AG09319 (cell line): Measurements from ENCODE around the gene RASAL3.

Source experiments
- DNase-seq: peaks from one replicate; pipeline ENCODE4 v3.0.0-alpha.2; 2010; ENCODE audit warnings: low read depth; ENCODE audit errors: extremely low read depth
- TF ChIP-seq, protein P1 (sequence below): IDR thresholded peaks from 2 replicates; pipeline ENCODE4 v1.5.1; 2011; ENCODE audit warnings: low read depth, mild to moderate bottlenecking, inconsistent platforms, low read length, moderate library complexity

The RASAL3 gene

GRCh38 chr19:15468675-15469512, 4.5 kb upstream of the RASAL3 start:
- TF ChIP-seq, protein P1, sequence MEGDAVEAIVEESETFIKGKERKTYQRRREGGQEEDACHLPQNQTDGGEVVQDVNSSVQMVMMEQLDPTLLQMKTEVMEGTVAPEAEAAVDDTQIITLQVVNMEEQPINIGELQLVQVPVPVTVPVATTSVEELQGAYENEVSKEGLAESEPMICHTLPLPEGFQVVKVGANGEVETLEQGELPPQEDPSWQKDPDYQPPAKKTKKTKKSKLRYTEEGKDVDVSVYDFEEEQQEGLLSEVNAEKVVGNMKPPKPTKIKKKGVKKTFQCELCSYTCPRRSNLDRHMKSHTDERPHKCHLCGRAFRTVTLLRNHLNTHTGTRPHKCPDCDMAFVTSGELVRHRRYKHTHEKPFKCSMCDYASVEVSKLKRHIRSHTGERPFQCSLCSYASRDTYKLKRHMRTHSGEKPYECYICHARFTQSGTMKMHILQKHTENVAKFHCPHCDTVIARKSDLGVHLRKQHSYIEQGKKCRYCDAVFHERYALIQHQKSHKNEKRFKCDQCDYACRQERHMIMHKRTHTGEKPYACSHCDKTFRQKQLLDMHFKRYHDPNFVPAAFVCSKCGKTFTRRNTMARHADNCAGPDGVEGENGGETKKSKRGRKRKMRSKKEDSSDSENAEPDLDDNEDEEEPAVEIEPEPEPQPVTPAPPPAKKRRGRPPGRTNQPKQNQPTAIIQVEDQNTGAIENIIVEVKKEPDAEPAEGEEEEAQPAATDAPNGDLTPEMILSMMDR = no peak
- DNase-seq = no peak

GRCh38 chr19:15467734-15468214, 3.4 kb upstream of the RASAL3 start:
- TF ChIP-seq, protein P1 = no peak
- no peak for DNase-seq

GRCh38 chr19:15466851-15467733, 2.7 kb upstream of the RASAL3 start:
- DNase-seq = no peak
- TF ChIP-seq, protein P1 = no peak

DNA sequence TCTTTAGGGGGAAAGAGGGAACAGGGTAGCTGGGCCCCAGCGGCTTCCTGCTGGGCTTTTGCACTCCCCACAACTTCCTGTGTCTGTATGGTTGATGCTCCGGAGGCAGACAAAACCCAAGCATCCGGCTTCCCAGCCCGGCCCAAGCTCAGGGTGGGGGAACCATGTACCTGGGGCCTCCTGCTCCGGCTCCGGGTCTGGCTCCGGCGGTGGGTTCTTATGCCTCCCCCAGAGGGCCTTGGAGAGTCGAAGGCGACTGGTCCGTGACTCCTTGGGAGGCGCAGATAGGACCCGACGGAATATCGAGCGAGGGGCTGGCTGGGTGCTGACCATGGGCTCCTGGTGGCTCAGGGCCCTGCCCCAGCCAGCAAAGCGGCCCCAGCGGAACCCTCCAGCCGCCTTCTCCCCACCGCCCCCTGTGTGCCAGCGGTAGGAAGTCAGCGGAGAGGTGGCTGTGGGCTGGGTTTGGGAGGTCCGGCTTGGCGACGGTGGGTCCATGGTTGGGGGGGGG, 428 bp downstream of the RASAL3 start:
- DNase-seq = no peak
- TF ChIP-seq, protein P1 = no peak

DNA sequence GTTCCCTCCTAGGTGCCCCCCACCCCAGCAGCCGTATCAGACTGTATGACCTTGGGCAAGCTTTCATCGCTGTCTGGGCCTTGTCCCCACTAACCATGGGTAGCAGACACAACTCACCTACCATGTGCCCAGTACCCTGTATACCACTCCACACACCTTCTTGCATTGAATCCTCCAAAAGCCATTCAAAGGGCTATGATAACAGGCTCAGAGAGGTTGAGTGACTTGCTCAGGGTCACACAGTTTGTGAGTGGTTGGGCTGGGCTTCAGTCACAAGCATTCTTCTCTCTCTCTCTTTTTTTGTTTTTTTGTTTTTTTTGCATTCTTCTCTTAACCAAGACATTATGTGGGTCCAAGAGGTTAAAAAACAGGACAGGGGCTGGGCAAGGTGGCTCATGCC, 2.6 kb downstream of the RASAL3 start:
- TF ChIP-seq, protein P1 = no peak
- DNase-seq = no peak

DNA sequence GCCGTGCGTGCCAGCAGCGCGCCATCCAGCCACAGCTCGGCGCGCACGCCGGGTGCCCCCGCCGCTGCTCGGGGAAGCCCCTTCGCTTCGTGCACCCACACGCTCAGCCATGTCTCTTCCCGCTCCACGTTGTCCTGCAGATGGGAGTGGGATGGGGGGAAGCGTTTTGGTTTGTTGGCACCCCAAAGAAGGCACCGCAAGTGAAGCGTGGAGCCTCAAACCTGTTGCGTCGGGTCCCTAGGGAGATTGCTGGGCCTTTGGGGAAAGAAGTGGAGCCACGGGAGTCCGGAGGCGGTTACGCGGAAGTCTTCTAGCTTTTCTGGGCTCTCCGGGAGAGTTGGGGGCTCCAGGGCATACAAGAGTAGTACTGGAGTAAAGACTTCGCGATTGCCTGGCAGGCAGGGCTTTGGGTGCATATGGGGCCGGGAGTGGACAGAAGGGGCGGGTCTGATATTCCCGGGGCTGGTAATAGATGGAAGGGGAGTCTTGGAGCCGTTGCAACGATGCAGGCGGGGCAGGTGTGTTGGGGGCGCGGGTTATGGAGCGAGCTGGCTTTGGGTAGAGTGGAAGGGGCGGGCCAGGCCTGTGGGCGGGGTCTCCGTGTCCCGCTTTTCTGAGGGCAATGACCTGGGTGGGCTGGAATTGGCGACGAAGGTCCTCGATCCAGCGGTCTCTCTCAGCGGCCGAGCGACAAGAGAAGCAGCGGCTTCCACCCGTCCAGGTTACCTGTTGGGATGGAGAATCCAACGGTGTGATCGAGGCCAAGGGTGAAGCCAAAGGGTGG, 6.5 kb downstream of the RASAL3 start:
- no peak for DNase-seq
- TF ChIP-seq, protein P1 = no peak
